SKM-1 treated with dmso at 0.1 percent for 144 hours (cell line): ENCODE data around the gene GRIK2.

ENCODE experiments used
- DNase-seq: peaks from one replicate; lab custom pipeline; 2025; ENCODE audit not compliant: unreplicated experiment; lab: John Stamatoyannopoulos, UW

Gene GRIK2

DNA sequence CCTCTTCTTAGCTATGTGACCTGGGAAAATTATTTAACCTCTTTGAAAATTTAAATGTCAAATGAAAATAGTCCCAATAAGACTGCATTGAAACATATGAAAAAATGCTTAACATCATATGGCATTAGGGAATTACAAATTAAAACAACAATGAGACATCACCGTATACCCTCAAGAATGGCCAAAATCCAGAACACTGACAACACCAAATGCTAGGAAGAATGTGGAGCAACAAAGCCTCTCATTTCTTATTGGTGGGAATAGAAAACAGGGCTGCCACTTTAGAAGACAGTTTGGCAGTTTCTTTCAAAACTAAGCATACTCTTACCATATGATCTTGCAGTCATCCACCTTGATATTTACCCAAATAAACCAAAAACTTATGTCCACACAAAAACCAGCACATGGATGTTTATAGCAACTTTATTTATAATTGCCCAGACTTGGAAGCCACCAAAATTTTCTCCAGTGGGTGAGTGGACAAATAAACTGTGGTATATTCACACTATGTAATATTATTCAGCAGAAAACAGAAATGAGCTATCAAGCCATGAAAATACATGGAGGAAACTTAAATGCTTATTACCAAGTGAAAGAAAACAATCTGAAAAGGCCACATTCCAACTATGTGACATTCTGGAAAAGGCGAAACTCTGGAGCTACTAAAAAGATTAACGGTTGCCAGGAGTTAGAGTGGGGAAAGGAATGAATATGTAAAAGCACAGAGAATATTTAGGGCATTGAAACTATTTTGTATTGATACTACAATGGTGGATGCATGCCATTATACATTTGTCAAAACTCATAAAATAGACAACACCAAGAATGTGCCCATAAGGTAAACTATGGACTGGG is 459.9 kb downstream of the GRIK2 start:
- DNase-seq, result no peak

DNA sequence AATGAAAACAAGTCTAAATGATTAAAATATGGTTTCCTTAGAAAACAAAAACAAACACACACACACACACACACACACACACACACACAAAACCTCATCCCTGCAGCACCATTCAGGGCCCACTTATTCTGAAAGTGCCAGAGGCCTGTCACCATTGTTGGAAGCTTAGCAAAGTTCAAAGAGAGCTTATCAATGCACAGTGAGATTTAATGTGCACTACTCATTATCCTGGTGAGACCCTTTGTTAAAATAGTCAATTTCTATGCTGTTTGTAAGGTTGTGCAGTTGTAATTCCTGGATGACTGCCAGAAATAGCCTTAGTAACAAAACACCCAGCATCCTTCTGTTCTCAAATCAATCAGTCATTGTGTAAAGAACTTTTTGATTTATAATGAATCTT is 482.9 kb downstream of the GRIK2 start:
- DNase-seq, result no peak

DNA sequence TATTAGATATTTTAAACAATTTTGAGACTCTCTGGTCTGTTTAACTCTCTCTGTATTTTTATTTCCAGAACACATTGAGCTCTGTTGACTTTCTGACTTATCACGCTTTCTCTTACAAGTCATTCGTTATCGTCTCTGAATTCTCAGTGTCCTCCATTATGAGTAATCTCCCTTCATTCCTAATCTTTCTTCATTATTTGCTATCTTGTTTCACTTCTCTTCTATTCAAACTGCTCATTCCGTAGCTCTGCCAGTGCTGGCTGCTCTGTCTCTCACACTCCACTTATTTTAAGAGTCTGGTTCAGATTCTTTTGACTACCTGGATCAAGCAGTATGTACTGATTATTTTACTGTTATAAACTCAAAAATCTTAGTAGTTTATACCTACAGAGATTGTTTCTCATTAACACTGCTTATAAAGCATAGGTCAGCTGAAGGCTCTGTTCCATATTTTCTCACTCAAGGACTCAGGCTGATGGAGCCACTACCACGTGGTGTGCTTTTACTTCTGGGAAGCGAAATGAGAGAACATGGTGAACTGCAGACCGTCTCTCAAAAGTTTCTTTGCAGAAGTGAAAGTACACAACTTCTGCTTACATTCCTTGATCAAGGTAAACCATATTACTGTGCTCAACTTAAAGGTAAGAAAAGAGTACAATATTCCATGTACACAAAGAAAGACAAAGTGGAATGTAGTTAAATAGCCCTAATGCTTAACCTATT is 485.2 kb downstream of the GRIK2 start:
- no peak for DNase-seq

DNA sequence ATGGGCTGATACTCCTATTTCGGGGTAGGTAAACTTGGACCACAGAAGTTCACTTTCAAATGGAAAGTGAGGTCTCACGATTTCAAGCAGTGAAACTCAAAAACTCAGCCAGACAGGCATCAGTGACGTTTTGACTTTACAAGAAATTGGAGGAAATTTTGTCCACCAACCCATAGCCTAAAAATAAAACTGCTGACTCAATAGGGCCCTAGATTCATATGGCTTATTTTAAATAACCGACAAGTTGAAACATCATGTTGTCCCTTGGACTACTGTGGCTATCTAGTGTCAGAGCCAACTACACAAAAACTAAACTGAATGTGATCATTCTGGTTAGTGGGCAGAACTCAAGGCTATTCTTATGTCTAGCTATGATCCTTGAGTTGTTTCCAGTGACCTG is 486.3 kb downstream of the GRIK2 start:
- no peak for DNase-seq

DNA sequence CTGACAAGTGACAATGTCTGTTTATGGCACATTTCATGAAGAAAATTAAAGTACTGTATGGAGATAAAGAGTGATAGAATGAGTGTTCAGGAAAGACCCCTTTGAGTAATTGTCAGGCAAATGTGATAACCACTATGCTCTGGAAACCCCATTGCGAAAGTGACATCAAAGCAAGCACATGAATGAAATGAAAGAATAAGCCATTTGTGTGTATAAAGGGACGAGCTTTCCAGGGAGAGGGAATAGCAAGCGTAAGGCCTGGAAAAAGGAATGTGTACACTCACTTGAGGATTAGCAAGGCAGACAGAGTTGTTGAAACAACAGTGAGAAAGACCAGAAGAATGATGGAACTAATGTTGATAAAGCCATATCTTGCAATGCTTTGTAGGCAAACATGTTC is 490.0 kb downstream of the GRIK2 start:
- no peak for DNase-seq

DNA sequence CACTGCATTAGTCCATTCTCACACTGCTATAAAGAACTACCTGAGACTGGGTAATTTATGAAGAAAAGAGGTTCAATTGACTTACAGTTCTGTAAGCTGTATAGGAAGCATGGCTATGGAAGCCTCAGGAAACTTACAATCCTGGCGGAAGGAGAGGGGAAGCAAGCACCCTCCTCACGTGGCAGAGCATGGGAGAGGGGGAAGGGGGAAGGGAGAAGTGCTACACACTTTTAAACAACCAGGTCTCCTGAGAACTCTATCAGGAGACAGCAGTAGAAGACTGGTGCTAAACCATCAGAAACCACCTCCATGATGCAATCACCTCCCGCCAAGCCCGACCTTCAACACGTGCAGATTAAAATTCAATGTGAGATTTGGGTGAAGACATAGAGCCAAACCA is 494.0 kb downstream of the GRIK2 start:
- DNase-seq, result no peak

DNA sequence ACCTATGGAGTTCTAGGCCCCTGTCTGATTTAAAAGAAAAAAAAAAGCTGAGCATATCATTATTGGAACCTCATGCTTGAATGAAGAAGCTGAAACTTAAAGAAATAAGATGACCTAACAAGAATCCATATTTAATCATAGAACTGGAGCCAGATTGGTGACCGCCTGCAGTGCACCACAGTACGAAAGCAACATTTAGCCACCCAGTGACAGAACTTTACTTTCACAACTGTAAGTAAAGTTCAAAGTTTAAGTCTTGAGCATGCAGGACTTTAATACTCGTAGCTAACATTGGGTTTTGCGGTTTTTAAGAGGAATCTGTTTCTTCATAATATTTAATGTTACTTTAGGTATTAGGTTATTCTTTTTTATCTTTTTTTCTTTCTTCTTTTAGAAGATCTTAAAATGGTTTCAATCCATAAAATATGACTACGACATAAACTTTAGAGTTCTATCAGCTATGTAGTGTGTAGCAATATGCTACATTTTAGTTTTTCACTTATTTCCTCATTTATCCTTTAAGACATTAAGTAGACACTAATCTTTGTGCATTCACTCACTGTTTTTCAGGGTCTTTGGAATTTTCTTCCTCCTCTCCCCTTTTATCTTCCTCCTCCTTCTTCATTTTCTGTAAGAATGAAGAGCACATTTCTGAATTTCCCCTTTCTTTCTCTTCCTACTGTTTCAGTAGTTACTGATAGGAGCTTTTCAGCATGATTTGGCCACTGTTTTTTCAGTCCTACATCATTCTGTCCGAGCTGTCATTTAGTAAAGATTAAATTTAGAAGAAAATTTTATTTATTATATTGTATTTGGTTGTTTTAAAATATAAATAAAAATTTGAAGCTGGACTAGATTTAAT is 514.1 kb downstream of the GRIK2 start:
- no peak for DNase-seq

DNA sequence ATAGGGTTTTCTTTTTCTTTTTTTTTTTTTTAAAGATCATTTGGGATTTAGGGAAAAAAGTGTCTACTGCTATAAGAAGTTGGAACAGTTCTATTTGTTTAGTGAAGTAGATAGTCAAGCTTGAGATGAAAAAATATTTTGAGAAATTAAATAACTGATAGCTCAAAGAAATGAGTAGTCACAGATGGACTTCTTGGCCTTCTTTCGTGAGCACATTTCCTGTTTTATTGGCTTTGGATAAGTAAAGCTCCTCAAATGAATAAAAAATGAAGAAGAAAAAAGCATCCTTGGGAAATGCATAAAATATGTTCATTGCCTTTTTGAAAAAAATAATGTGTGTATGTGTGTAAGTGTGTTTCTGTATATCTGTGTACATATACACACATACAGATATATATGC is 515.9 kb downstream of the GRIK2 start:
- no peak for DNase-seq

DNA sequence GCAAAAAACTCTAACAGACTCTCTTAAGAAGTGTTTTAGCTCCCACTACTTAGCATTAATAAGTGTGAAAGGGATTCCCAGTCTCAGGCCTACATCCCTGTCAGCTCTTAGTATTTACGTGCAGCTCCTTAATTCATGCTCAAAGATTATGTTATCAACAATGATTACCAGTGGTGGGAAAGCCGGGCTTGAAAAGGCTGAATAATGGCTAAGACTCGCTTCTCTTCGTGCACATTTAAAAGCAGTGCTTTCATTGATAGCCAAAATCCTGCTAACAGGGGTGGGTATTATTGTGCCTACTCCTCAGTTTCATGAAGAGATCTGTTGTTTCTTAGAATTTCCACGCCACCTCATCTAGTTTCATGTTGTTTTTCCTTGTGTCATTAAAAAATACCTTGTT is 518.8 kb downstream of the GRIK2 start:
- DNase-seq, result no peak

DNA sequence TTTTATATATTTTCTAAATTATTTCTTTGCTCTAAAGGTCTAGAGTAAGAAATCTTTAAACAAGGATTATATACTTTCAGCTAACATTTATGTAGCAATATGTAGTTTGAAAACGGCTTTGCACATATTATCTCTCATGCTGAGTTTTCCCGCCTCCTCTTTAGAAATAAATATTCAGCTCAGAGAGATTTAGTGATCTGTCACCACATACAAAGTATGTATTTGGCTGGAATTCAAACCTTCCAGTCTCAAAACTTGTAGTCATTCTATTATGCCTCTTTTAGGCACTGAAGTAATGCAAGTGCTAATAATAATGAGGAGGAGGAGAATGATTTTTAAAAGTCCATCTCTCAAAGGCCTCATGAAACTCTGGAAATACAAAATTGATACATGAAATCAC is 525.0 kb downstream of the GRIK2 start:
- DNase-seq, result no peak

DNA sequence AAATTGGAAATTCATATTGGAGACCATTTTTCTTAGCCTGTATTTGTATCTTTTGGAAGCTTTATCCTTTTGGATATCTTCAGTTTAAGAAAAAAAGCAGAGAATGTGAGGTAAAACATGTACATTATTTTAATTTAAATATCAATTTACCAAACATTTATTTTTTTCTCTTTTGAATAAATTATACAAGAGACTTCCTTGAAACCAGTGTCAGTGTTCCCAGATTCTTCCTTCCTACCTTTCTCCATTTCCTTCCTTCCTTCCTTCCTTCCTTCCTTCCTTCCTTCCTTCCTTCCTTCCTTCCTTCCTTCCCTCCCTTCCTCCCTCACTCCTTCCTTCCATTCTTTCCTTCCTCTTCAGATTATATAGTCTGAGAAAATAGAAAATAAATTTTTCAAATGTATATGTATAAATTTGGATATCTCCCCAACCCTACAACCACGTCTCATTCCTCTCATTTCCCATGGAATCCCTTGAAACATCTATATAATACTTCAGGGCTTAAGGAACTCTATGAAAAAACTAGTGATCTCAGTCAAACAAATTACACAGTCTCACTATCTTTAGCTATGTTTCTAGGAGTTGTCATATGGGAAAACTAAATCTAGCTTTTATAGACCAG is 528.4 kb downstream of the GRIK2 start:
- no peak for DNase-seq

DNA sequence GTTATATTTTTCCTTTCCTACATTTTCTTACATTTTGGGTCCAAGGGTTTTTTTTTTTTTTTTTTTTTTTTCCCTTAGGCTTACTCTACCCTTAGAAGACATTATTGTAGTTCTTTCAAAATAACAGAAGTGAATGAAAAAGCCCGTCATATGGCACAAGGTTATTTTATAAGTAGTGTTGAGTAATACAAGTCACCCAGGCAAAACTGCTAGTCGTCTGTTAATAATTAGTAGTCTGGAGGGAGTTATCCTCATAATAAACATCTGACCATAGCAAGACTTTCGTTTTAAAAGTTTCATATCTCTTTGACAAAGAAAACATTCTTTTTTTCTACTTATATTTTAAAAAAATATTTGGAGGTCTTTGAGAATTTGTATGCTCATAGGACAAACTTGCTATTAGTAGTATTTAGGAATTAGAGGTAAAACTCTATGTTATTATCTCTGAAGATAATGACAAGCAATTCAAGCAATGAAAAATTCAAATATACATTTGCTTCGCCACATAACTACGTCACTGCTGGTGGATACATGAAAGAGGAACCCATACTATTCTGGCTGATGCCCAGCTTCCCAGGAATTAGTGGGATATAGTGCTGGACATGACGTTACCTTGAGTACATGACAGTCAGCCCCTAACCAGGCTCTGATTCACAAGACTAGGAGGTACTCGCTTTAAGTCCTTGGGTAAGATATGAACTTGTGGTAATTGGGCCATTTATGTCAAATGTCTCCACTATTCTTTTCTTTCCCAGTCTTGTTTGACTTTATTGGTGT is 532.8 kb downstream of the GRIK2 start:
- no peak for DNase-seq

DNA sequence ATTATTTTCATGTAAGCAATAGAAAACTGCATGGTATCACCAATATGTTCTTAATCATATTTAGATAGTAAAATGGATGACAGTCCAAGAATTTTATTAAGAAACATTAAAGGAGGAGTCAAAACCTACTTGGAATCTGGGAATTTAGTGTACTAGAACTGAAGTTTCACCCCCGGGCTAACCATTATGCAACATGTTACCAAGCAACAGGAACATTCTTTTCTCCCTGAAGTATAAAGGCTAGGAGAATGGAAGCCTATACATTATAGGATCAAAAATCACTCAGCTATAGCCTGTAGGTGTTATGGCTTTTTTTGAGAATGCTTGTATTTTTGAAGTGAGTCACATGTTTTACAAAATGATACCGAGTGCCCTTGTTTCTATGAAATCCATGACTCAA is 538.3 kb downstream of the GRIK2 start:
- DNase-seq, result no peak

DNA sequence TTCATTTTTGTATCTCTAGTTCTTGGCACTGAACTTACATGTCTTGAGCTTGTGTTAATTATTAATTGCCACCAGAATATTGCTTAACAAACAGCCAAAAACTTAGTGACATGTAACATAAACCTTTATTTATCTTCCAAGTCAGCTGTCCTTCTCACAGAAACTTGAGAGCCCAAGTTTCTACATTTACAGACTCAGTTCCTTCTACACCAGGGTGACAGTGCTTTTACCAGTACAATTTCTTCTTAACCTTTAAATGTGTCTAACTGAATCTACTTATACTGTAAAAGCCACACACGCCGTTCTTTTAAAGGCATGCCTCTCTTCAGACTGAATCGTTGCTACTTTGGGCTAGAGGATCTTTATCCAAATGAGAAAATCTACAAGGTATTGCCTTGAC is 539.2 kb downstream of the GRIK2 start:
- DNase-seq, result no peak

DNA sequence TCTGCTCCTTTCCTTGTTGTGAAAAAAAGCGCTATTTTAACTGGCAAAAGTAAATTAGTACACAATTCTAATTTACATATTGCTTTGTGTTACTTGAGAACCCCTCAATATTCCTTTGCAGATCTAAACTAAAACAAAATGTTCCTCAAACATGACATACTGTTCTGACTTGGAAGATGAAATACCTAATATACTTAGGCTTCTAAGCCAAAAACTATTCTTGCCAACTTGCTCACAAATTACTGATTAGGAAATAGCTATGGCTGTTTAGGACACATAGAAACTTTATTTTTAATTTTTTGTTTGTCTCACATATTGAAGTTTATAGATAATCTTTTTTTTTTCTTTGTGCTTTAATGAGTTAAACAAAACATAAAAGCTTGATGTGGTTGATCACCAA is 542.2 kb downstream of the GRIK2 start:
- no peak for DNase-seq

DNA sequence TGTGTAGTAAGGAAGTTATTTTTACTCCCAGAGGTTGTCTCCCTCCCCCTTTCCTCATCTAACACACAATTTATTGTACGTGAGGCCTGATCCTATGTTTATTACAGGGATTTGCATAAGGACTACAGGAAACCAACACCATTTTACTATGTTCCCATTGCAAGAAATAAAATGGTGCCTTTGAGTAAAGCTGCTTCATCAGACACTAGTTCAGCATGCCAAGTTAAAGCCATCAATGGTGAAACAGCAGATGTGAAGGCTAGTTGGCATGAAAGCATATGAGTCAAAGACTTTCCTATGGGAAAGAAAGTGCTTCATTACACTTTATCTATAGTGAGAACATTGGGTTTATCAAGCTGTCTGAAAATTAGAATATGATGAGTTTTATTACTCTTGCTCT is 543.0 kb downstream of the GRIK2 start:
- no peak for DNase-seq

DNA sequence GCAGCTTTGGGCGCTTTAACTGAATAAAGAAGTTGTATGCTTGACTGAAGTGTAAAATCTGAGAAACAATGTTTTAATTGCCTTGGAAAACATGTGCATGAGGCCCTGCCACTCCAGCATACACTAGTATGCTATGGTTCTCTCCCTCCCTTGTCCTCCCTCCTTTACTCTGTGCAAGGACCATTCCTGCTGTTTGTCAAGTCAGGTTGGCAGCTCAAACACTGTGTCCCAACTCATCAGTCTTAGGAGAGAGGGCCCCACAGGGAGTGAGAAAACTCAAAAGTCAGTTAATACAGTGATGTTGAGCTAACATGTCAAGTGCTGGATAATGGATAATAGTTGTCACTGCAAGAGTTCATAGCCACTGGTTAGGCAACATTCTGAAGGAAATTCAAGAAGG is 543.6 kb downstream of the GRIK2 start:
- DNase-seq, result no peak

DNA sequence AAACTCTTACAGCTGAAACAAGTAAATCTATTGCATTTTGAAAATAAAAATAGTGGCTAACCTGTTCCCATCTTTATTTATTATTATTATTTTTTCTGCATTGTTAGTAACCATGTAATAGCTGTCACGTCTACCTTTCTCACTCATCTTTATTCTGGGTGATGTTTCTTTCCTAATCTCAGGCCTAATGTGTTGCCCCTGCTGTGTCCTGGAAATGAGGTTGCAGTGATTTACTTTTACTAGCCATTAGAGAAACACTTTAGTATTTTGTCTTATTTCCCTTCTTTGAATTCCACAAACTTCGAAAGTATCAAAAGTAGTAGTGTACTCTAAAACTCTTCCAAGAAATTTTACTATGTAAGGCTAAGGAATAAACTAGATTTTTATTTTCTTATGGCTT is 546.9 kb downstream of the GRIK2 start:
- no peak for DNase-seq

DNA sequence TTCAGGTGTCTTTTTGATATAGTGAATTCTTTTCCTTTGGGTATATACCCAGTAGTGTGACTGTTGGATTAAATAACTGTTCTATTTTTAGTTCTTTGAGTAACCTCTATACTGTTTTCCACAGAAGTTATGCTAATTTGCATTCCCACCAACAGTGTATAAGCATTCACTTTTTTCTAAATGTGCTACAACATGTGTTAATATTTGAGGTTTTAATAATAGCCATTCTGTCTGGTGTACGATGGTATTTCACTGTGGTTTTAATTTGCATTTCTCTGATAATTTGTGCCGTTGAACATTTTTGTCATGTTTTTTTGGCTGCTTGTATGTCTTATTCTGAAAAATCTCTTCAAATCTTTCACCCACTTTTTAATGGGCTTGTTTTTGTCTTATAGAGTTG is 563.5 kb downstream of the GRIK2 start:
- DNase-seq, result no peak

DNA sequence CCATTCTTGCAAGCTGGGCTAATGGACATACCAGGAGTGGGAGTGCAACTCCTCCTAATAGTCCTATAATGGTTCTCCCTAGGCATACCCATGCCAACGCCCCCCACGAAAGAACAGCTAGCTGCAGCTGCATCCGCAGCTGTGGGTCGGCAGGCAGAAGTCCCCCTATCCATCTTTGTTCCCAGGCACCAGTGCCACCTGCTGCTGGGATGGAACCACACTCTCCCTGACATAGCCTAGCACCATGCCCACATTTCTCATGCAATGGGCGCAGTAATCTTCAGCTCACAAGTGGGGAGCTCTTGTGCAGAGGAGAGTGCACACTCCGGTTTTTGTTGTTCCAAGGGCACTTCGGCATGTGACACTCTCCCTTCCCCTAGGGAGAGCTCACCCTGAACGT is 567.8 kb downstream of the GRIK2 start:
- no peak for DNase-seq

DNA sequence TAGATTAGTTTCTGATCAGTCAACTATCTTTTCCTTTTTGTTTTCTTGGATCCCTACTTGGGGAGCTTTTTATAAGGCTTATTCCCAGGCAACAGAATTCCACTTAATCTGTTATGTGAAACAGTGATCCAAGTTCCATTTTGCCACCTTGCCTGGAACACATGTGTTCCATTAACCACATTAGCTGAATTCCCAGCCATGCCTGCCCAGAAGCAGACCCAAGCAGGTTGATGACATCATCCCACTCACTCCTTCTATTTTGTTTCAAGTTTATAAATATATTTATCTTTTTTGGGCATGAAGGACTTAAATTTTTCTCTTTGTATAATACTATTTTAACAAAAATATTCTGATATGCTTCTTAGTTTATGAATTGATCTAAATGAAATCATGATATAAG is 587.4 kb downstream of the GRIK2 start:
- no peak for DNase-seq
